NCI-H2196 treated with DMSO at 0.1 percent for 48 hours (cell line): ENCODE results near the gene RPL37A.

Experiments used
- DNase-seq: peaks from one replicate; lab custom pipeline; 2025; ENCODE audit not compliant: unreplicated experiment; lab: John Stamatoyannopoulos, UW

Gene RPL37A

GRCh38 chr2:216498379-216499352 lies at the start of gene RPL37A:
Gene RPL37A, plus strand, starts transcription at chr2:216498844. Its CDS starts 31 bp downstream, at chr2:216498875.
- peak; percentile 90 for DNase-seq

DNA sequence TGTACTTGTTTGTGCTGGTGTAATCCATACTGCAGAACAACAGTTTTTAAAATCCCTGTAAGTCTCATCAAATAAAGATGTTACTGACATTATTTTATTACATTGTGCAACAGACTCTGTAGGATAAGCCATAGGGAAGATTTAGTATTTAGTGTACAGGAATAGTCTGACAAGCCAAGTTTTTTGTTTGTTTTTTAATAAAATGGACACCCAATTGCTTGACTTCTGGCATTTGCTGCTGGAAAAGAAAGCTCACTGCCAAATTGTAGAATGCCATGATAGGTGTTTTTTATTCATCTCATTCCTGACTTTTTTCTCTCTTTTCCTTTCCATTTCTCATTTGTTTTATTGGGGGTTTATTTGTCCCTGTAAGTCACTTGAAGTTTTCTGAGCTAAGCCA lies 48.3 kb upstream of the RPL37A start:
- no peak for DNase-seq

DNA sequence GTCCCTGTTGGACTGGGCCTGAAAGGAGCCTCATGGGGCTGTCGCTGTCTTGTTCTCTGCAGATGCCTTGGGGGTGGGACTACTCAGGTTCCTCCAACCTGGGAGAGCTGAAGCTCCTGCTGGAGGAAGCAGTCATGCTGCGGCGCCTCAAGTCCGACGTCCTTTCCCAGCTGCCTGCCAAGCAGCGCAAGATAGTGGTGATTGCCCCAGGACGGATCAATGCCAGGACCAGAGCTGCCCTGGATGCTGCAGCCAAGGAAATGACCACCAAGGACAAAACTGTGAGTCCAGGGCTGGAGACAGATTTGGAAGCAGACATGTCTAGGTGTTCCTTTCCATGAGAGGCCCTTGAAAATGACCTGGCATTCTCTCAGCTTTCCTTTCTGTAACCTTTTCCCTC lies 47.9 kb upstream of the RPL37A start:
- DNase-seq, result no peak

- no peak for DNase-seq
Measured at GRCh38 chr2:216453955-216454614, 44.6 kb upstream of the RPL37A start.

DNA sequence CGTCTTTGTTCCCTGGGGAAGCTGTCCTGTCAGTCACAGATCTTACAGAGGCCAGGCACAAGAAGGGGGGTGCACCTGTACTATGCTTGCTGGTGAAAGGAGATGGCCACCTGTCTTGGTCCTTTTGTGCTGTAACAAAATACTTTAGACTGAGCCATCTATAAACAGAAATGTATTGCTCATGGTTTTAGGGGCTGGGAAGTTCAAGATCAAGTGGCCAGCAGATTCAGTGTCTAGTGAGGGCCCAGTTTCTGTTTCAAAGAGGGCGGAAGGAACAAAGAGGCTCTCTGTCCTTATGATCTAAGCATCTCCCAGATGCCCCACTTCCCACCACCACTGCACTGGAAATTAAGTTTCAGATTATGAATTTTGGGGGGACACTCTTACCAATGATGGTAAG lies 35.5 kb upstream of the RPL37A start:
- no peak for DNase-seq

DNA sequence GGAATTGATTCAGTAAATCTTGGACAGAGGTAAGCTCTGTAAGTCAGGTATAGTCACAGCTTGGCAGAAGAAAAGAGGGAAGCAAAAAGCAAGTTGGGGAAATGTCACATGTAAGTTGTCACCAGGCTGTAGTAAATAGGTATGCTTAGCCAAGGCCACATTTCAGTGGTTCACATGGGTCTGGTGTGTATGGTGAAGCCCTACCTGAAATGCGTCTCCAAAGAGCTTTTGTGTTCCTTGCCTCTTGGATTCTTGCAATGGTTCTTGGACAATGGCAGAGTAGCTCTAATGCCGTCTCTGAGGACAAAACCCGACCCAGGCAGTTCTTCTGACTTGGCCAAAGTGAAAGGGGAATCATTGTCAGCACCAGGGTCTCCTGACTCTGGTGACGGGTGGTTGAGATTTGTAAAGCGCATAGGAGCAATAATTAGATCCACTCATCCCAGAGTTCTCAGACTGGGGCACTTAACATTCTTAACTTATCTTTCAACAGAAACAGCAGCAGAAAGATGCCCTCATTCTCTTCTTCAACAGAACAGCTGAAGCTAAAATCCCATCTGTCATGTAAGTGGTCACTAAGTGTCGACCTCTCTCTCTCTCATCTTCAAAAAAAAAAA lies 34.4 kb upstream of the RPL37A start:
- no peak for DNase-seq

- DNase-seq, result no peak
Measured at GRCh38 chr2:216465579-216466195, 33.0 kb upstream of the RPL37A start.

DNA sequence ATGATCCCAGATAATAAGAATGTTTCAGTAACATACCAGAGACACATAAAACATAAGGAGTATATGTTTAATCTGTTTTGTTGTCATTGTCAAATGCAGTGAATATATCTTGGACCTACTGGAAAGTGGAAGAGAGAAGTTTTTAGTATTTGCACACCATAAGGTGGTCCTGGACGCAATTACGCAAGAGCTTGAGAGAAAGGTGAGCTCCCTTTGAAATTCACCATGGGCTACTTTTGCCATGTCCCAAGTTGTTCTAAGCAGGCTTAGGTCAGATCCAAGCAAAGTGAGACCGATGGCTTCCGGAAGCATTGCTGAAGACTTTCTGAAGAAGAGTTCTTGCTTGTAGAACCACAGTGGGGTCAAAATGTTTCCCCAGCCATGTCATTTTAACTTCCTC lies 30.8 kb upstream of the RPL37A start:
- no peak for DNase-seq

GRCh38 chr2:216469661-216470060 lies 29.0 kb upstream of the RPL37A start:
- DNase-seq, result no peak

GRCh38 chr2:216473187-216473586 lies 25.5 kb upstream of the RPL37A start:
- DNase-seq, result no peak

DNA sequence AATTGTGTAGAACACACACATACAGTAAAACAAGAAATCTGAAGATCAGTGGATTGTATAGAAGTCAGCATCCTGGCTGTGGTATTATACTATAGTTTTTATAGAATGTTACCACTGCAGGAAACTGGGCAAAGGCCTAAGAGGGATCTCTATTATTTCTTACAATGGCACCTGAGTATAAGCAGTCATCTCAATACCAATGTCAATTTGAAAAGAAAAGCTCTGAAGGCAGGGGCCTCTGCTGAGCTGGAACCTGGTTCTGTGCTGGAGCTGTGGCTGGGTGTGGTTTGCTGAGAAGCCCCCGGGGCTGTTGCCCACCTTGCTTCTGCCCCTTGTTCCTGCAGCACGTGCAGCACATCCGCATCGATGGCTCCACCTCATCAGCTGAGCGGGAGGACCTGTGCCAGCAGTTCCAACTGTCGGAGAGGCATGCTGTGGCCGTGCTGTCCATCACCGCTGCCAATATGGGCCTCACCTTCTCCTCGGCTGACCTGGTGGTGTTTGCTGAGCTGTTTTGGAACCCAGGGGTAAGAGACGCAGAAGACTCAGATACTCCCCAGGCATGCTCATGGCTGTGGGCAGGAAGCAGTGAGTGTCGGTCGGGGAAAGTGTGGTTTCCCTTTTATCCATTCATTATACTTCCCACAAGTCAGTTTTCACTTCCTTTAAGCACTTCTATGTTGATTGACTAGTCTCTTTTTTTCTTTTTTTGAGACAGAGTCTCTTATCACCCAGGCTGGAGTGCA lies 23.5 kb upstream of the RPL37A start:
- DNase-seq, result no peak

GRCh38 chr2:216475767-216476166 lies 22.9 kb upstream of the RPL37A start:
- DNase-seq, result no peak

DNA sequence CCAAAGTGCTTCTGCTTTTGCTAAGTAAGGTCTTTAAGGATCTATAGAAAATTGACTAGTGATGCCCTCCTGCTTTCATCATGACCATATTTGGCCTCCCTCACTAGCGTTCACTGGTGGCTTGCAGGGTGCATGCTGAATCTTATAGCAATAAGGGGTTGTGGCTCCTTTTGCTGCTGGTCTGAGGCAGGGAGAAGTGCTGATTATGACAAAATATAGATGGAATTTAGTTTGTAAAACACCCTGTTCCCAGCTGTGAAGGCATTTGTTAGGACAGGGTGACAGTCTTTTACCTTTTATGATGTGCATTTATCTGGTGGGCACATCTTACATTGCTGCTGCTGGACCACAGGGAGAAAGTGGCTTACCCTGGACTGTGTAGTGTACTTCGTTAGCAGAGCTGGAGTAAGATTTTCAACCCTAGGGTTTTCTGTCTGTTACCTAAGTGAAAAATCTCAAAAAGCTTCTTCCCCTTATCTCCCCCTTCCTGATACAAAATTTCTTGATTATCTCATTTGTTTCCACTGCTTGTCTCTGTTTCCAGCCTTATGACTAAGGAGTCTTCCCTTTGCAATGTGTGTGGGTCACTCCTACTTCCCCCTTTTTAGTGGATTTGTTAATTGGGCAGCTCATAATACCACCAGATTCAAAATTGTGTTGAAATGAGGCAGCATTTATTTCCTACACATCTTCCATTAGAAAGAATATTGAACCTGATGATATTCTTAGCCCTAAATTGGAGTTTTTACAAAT lies 21.2 kb upstream of the RPL37A start:
- DNase-seq, result no peak

DNA sequence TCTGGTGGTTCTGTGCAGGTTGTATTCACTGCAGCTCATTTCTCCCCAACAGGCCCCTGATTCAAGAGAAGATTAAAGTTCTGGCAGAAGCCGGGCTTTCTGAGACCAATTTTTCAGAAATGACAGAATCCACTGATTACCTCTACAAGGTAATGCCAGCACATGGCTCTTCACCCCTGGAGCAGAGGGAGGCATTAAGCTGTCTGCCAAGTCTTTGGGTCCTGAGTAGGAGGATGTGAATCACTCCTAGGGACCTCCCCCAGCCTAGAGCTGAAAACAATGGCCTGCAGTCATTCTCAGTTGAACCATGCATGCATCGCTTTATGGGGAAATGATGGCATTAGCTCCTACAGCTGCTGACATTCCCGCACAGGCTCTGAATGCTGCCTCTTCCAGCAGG lies 20.5 kb upstream of the RPL37A start:
- DNase-seq, result no peak

- DNase-seq, result no peak
Measured at GRCh38 chr2:216478791-216479190, 19.9 kb upstream of the RPL37A start.

DNA sequence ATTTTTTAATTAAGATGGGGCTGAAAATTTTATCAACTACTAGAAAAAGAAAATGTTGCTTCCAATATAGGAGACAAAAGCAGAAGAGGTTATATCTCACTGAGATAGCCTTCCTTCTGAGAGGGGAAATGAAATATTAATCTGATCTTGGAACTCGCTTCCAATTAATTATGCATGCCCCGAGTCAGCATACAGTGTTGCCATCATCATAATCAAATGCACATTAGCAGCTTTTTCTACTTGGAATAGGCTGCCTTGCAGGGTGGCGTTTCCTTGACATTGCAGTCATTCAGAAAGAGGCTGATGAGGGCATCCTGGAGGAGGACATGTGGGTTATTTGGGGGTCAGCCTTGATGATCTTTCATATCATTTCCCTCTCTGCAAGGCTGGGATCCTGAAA lies 18.4 kb upstream of the RPL37A start:
- DNase-seq, result no peak

- no peak for DNase-seq
Measured at GRCh38 chr2:216482640-216483039, 16.0 kb upstream of the RPL37A start.

GRCh38 chr2:216485237-216485636 lies 13.4 kb upstream of the RPL37A start:
- no peak for DNase-seq

- DNase-seq, result no peak
Measured at GRCh38 chr2:216485745-216486144, 12.9 kb upstream of the RPL37A start.

DNA sequence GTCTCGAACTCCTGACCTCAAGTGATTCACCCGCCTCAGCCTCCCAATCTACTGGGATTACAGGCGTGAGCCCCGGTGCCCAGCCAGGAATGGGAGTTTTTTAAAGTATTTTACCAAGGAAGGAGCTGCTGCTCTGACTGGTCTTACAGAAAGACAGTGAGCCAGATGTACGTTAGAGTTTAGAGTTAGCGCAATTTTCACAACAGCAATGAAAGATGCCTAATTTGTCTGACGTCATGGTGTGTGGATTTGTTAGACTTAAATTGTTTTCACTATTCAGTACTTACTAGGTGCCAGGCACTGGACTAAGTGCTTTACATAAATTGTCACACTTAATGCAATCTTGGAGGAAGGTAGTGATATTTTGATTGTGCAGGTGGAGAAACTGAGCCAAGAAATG lies 12.4 kb upstream of the RPL37A start:
- no peak for DNase-seq
